Measurements from ENCODE around the gene UNC13C.

UNC13C gene

GRCh38 chr15:54576298-54576935 is 598.2 kb downstream of the UNC13C start:
- DNase-seq (ENCODE audit: low read depth) = no peak
- no peak for TF ChIP-seq CTCF (conservative IDR thresholded peaks at IDR 0.05; ENCODE audit: control insufficient read depth, insufficient read depth, low read depth, low read length)
- no peak overlapping the region for H3K4me3 ChIP-seq (ENCODE audit: control insufficient read depth, low read depth, low read length)

GRCh38 chr15:54577476-54578250 is 599.4 kb downstream of the UNC13C start:
- TF ChIP-seq CTCF (conservative IDR thresholded peaks at IDR 0.05; ENCODE audit: control insufficient read depth, insufficient read depth, low read depth, low read length) = no peak
- DNase-seq (ENCODE audit: low read depth) = no peak
- no peak overlapping the region for H3K4me3 ChIP-seq (ENCODE audit: control insufficient read depth, low read depth, low read length)

GRCh38 chr15:54579855-54580254 is 601.6 kb downstream of the UNC13C start:
- DNase-seq (ENCODE audit: low read depth) = no peak
- H3K4me3 ChIP-seq (ENCODE audit: control insufficient read depth, low read depth, low read length) = no peak overlapping the region
- no peak for TF ChIP-seq CTCF (conservative IDR thresholded peaks at IDR 0.05; ENCODE audit: control insufficient read depth, insufficient read depth, low read depth, low read length)

GRCh38 chr15:54580643-54581042 is 602.4 kb downstream of the UNC13C start:
- H3K4me3 ChIP-seq (ENCODE audit: control insufficient read depth, low read depth, low read length) = no peak overlapping the region
- DNase-seq (ENCODE audit: low read depth) = no peak
- no peak for TF ChIP-seq CTCF (conservative IDR thresholded peaks at IDR 0.05; ENCODE audit: control insufficient read depth, insufficient read depth, low read depth, low read length)

- TF ChIP-seq CTCF (conservative IDR thresholded peaks at IDR 0.05; ENCODE audit: control insufficient read depth, insufficient read depth, low read depth, low read length) = no peak
- no peak for DNase-seq (ENCODE audit: low read depth)
- H3K4me3 ChIP-seq (ENCODE audit: control insufficient read depth, low read depth, low read length) = no peak overlapping the region
Observed at GRCh38 chr15:54582863-54583643, 604.8 kb downstream of the UNC13C start.

- no peak overlapping the region for H3K4me3 ChIP-seq (ENCODE audit: control insufficient read depth, low read depth, low read length)
- no peak for DNase-seq (ENCODE audit: low read depth)
- TF ChIP-seq CTCF (conservative IDR thresholded peaks at IDR 0.05; ENCODE audit: control insufficient read depth, insufficient read depth, low read depth, low read length) = no peak
Observed at GRCh38 chr15:54585063-54585462, 606.8 kb downstream of the UNC13C start.
